HG03457 (cell line): ENCODE data around the gene SHMT2.

Experiments
- ATAC-seq: cut with Tn5 transposase; IDR thresholded peaks from one replicate; pipeline ENCODE4 v1.9.1; 2021; ENCODE audit warnings: moderate number of reproducible peaks; ENCODE audit not compliant: unreplicated experiment

Gene SHMT2

GRCh38 chr12:57225680-57226210 is 3.8 kb upstream of the SHMT2 start:
- no peak for ATAC-seq

DNA sequence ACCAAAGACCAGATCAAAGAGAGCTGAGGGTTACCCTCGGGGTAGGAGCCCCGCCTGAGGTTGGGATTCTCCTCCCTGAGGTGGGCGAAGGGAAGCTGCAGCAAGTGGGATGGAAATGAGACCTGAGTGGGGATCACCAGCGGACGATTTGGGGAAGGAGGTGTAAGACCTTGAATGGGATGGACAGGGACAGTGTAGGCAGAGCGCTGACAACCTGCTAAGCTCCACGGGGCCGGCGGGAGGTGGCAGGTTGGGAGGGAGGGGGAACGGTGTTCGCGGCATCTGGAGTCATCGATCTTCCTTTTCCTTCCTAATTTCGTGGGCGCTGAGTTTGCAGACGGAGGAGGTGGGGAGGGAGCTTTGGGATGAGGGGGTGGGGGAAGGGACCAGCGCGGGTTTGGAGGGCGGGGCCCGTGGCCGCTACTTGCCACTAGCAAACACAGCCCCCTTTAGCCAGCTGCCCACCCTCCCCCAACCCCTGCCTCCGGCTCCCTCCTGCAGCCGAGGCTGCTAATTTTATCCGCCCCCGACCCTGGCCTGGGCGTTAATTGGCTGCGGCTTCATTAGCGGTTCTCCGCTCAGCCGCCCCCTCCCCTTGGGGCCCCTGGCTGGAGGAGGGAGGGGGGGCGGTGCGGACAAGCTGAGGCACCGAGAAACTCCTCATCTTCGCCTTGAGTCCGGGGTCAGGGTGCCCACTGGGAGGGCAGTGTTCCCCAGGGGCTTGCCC is 2.8 kb upstream of the SHMT2 start:
- no peak for ATAC-seq

GRCh38 chr12:57227315-57228115 is 2.0 kb upstream of the SHMT2 start:
- ATAC-seq = no peak

- ATAC-seq = peak; percentile 5
Observed at GRCh38 chr12:57229046-57229633, 371 bp upstream of the SHMT2 start.

GRCh38 chr12:57230381-57231155 is 1.1 kb downstream of the SHMT2 start:
- ATAC-seq = no peak

GRCh38 chr12:57231276-57232021 is 1.9 kb downstream of the SHMT2 start:
- ATAC-seq = no peak

- no peak for ATAC-seq
Observed at GRCh38 chr12:57232156-57232756, 2.7 kb downstream of the SHMT2 start.

DNA sequence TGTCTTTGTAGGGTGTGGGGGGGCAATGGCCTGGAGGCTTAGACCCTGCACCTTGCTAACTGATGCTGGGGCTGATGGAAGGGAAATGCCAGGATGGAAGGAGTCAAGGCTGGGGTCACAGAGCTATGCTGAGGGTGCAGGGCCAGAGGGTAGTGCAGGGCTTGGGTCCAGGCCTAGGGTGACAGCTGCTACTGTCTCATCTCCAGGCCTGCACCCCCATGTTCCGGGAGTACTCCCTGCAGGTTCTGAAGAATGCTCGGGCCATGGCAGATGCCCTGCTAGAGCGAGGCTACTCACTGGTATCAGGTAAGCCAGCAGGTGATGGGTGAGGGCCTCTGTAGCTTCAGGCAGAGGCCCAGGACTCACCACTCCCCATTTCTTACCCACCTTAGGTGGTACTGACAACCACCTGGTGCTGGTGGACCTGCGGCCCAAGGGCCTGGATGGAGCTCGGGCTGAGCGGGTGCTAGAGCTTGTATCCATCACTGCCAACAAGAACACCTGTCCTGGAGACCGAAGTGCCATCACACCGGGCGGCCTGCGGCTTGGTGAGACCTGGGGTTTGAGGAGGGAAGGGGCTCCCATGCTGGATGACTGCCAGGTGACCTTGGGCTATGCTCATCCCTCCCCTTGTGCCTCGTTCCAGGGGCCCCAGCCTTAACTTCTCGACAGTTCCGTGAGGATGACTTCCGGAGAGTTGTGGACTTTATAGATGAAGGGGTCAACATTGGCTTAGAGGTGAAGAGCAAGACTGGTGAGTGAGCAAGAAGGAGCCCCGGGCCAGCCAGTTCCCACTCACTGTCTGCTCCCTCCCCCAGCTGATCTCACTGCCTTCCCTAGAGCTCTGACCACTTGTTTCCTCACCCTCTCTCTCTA is 4.1 kb downstream of the SHMT2 start:
- no peak for ATAC-seq

- no peak for ATAC-seq
Observed at GRCh38 chr12:57234233-57234570, 4.7 kb downstream of the SHMT2 start.

- ATAC-seq = no peak
Observed at GRCh38 chr12:57234571-57235016, 5.1 kb downstream of the SHMT2 start.

GRCh38 chr12:57235017-57235727 is 5.7 kb downstream of the SHMT2 start:
- no peak for ATAC-seq

DNA sequence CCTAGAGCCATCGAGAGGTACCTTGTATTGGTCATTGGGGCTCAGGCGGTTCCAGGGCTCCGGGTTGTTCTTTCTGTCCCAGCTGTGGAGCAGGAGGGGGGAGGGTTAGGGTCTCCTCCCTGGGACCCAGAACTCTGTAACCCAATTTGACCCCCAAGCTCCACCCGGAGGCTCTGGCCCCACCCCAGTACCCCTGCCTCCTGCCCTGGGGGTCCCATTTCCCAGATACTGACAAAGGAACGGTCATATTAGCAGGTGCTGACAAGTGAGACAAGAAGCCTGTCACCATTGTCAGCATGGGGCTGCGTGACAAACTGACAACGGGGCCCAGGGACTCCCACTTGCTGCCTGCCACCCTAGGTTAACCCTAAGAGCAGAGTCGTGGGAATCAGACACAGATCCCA is 6.2 kb downstream of the SHMT2 start:
- ATAC-seq = no peak

GRCh38 chr12:57236201-57236924 is 6.9 kb downstream of the SHMT2 start:
- no peak for ATAC-seq

DNA sequence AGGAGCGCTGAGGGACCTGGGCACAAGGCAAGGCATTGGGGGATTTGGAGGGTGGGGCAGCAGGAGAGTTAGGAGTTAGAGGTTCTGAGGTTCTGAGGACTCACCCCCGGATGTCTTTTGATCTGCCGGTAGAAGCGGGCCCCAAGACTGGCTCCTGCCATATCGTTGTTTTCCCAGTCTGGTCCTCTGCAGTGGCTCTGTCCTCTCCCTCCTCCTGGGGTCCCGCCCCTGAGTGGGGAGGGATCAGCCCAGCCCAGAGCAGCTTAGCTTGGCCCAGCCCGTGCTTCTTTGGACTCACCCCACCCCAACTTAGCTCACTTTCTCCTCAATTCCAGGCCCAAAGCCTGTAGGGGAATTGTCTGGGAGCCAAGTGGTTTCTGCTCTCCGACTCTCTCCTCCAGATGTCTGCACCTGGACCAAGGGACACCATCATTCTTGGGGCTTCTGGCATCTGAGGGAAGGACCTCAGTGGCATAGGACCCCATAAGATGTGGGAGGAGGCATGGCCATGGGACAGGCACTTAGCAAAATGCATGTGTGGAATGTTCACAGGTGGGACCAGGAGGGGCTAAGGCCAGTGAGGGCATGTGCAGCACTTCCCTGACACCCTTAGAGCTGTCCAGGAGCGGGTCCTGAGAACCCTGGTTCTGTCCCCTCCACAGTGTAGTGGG is 7.5 kb downstream of the SHMT2 start:
- no peak for ATAC-seq

DNA sequence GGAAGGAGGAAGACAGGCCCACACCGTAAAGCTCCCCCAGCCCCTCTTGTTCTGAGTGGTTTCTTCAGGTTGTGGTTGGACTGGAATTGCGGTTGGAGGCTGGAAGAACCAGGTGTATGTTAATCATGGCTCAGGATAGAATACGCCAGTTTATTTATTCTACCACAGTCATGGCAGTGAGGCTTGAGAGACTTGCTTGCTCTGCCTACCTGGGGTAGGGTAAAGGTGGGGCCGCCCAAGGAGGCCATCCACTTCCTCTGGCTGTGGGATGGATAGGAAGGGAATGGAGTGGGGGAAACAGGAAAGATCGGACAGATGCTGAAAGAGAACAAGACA is 8.1 kb downstream of the SHMT2 start:
- ATAC-seq = no peak

DNA sequence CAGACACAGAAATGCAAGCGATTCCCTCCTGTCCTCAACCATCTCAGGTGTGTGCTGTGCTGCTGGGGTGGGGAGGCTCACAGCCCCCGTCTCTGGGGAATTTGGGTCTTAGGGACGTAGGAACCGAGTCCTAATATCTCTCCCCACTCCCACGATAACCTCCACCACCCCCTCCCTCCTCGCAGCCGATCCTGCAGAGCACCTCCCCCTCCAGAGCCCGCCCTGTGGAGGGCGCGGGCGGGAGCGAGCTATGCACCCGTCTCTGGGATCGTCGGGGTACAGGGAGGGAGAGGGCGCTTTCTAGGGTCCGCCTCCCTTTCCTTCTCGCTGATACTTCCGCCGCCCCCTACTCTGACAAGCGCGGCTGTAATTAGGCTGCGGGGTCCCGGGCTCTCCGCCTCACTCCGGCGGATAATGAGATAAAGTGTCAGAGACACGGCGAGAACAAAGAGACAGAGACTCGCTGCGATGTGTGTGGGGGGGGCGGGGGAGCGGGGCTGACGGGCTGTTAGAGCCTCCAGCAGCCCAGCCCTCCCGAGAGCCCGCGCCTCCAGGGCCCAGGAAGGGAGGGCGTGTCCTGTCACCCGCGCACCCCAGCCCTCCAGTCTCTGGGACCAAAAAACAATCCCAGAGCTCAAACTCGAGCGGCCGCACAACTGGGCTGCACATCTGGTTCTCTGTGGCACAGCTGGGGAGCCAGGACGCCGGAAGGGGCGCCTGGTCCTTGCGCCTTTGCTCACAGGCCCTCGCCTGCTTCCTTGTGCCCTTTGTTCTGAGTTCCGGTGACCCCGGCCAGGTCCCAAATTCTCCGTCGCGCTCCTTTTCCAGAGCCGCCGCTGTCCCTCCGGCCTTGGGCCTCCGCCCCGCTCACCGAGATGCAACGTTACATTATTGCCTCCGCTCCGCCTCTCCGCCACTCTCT is 8.7 kb downstream of the SHMT2 start:
- no peak for ATAC-seq
